ENCODE results near the gene HDAC10.

HDAC10 gene

GRCh38 chr22:50242406-50242949, 8.6 kb downstream of the HDAC10 start:
- Histone ChIP-seq H3K27me3 (ENCODE audit: insufficient read depth, low read length) (no peaks in the 10 kb centered on the region), H3K4me1 (ENCODE audit: insufficient read depth, low read length) (peaks cover 35% of the 10 kb centered on the region), H3K9me3 (ENCODE audit: low read length) (no peaks in the 10 kb centered on the region), H2AFZ (ENCODE audit: low read depth, low read length) (no peak overlapping the region), H3K4me3 (ENCODE audit: low read length) (peak overlapping the region; percentile 32), H3K36me3 (ENCODE audit: insufficient read depth, low read length) (peaks cover 26% of the 10 kb centered on the region)

GRCh38 chr22:50238755-50239154, 12.3 kb downstream of the HDAC10 start:
- H3K27me3 ChIP-seq (ENCODE audit: insufficient read depth, low read length) = no peaks in the 10 kb centered on the region
- H3K36me3 ChIP-seq (ENCODE audit: insufficient read depth, low read length) = peaks cover 10% of the 10 kb centered on the region
- peaks cover 21% of the 10 kb centered on the region for H3K4me1 ChIP-seq (ENCODE audit: insufficient read depth, low read length)
- no peak overlapping the region for H3K4me3 ChIP-seq (ENCODE audit: low read length)
- no peaks in the 10 kb centered on the region for H3K9me3 ChIP-seq (ENCODE audit: low read length)
- no peak overlapping the region for H2AFZ ChIP-seq (ENCODE audit: low read depth, low read length)

GRCh38 chr22:50236731-50237409, 14.2 kb downstream of the HDAC10 start:
- H3K4me1 ChIP-seq (ENCODE audit: insufficient read depth, low read length) = peaks cover 9% of the 10 kb centered on the region
- H3K27me3 ChIP-seq (ENCODE audit: insufficient read depth, low read length) = no peaks in the 10 kb centered on the region
- H3K36me3 ChIP-seq (ENCODE audit: insufficient read depth, low read length) = peaks cover 10% of the 10 kb centered on the region
- H2AFZ ChIP-seq (ENCODE audit: low read depth, low read length) = no peak overlapping the region
- H3K9me3 ChIP-seq (ENCODE audit: low read length) = no peaks in the 10 kb centered on the region
- H3K4me3 ChIP-seq (ENCODE audit: low read length) = no peak overlapping the region

- Histone ChIP-seq H3K4me1 (ENCODE audit: insufficient read depth, low read length) (peaks cover 3% of the 10 kb centered on the region), H2AFZ (ENCODE audit: low read depth, low read length) (no peak overlapping the region), H3K9me3 (ENCODE audit: low read length) (no peaks in the 10 kb centered on the region), H3K27me3 (ENCODE audit: insufficient read depth, low read length) (no peaks in the 10 kb centered on the region), H3K4me3 (ENCODE audit: low read length) (no peak overlapping the region), H3K36me3 (ENCODE audit: insufficient read depth, low read length) (peaks cover 10% of the 10 kb centered on the region)
Measured at GRCh38 chr22:50233223-50233622, 17.8 kb downstream of the HDAC10 start.

GRCh38 chr22:50232481-50233151, 18.4 kb downstream of the HDAC10 start:
- H3K4me3 ChIP-seq (ENCODE audit: low read length) = no peak overlapping the region
- H2AFZ ChIP-seq (ENCODE audit: low read depth, low read length) = no peak overlapping the region
- H3K27me3 ChIP-seq (ENCODE audit: insufficient read depth, low read length) = no peaks in the 10 kb centered on the region
- peaks cover 3% of the 10 kb centered on the region for H3K4me1 ChIP-seq (ENCODE audit: insufficient read depth, low read length)
- peaks cover 14% of the 10 kb centered on the region for H3K36me3 ChIP-seq (ENCODE audit: insufficient read depth, low read length)
- H3K9me3 ChIP-seq (ENCODE audit: low read length) = no peaks in the 10 kb centered on the region

- H2AFZ ChIP-seq (ENCODE audit: low read depth, low read length) = no peak overlapping the region
- H3K27me3 ChIP-seq (ENCODE audit: insufficient read depth, low read length) = no peaks in the 10 kb centered on the region
- H3K4me1 ChIP-seq (ENCODE audit: insufficient read depth, low read length) = no peaks in the 10 kb centered on the region
- H3K9me3 ChIP-seq (ENCODE audit: low read length) = no peaks in the 10 kb centered on the region
- no peak overlapping the region for H3K4me3 ChIP-seq (ENCODE audit: low read length)
- peaks cover 34% of the 10 kb centered on the region for H3K36me3 ChIP-seq (ENCODE audit: insufficient read depth, low read length)
Measured at GRCh38 chr22:50229370-50229769, 21.7 kb downstream of the HDAC10 start.

- Histone ChIP-seq H3K36me3 (ENCODE audit: insufficient read depth, low read length) (peaks cover 40% of the 10 kb centered on the region), H3K27me3 (ENCODE audit: insufficient read depth, low read length) (no peaks in the 10 kb centered on the region), H3K4me3 (ENCODE audit: low read length) (no peak overlapping the region), H2AFZ (ENCODE audit: low read depth, low read length) (no peak overlapping the region), H3K9me3 (ENCODE audit: low read length) (no peaks in the 10 kb centered on the region), H3K4me1 (ENCODE audit: insufficient read depth, low read length) (no peaks in the 10 kb centered on the region)
Measured at GRCh38 chr22:50228366-50228765, 22.7 kb downstream of the HDAC10 start.

GRCh38 chr22:50227579-50228215, 23.4 kb downstream of the HDAC10 start:
- Histone ChIP-seq H2AFZ (ENCODE audit: low read depth, low read length) (no peak overlapping the region), H3K4me3 (ENCODE audit: low read length) (no peak overlapping the region), H3K36me3 (ENCODE audit: insufficient read depth, low read length) (peaks cover 45% of the 10 kb centered on the region), H3K4me1 (ENCODE audit: insufficient read depth, low read length) (no peaks in the 10 kb centered on the region), H3K27me3 (ENCODE audit: insufficient read depth, low read length) (no peaks in the 10 kb centered on the region), H3K9me3 (ENCODE audit: low read length) (no peaks in the 10 kb centered on the region)

GRCh38 chr22:50226875-50227165, 24.2 kb downstream of the HDAC10 start:
- H3K4me3 ChIP-seq (ENCODE audit: low read length) = no peak overlapping the region
- no peaks in the 10 kb centered on the region for H3K27me3 ChIP-seq (ENCODE audit: insufficient read depth, low read length)
- no peaks in the 10 kb centered on the region for H3K4me1 ChIP-seq (ENCODE audit: insufficient read depth, low read length)
- H3K9me3 ChIP-seq (ENCODE audit: low read length) = no peaks in the 10 kb centered on the region
- peaks cover 53% of the 10 kb centered on the region for H3K36me3 ChIP-seq (ENCODE audit: insufficient read depth, low read length)
- H2AFZ ChIP-seq (ENCODE audit: low read depth, low read length) = no peak overlapping the region

GRCh38 chr22:50226063-50226874, 24.8 kb downstream of the HDAC10 start:
- H3K36me3 ChIP-seq (ENCODE audit: insufficient read depth, low read length) = peaks cover 59% of the 10 kb centered on the region
- H2AFZ ChIP-seq (ENCODE audit: low read depth, low read length) = no peak overlapping the region
- H3K4me1 ChIP-seq (ENCODE audit: insufficient read depth, low read length) = no peaks in the 10 kb centered on the region
- H3K9me3 ChIP-seq (ENCODE audit: low read length) = no peaks in the 10 kb centered on the region
- H3K4me3 ChIP-seq (ENCODE audit: low read length) = no peak overlapping the region
- H3K27me3 ChIP-seq (ENCODE audit: insufficient read depth, low read length) = no peaks in the 10 kb centered on the region

- peaks cover 67% of the 10 kb centered on the region for H3K36me3 ChIP-seq (ENCODE audit: insufficient read depth, low read length)
- no peak overlapping the region for H2AFZ ChIP-seq (ENCODE audit: low read depth, low read length)
Measured at GRCh38 chr22:50225200-50225969, 25.7 kb downstream of the HDAC10 start.

GRCh38 chr22:50224071-50224470, 27.0 kb downstream of the HDAC10 start:
- H3K4me3 ChIP-seq (ENCODE audit: low read length) = no peak overlapping the region
- no peaks in the 10 kb centered on the region for H3K27me3 ChIP-seq (ENCODE audit: insufficient read depth, low read length)
- H3K9me3 ChIP-seq (ENCODE audit: low read length) = no peaks in the 10 kb centered on the region
- no peaks in the 10 kb centered on the region for H3K4me1 ChIP-seq (ENCODE audit: insufficient read depth, low read length)
- peaks cover 70% of the 10 kb centered on the region for H3K36me3 ChIP-seq (ENCODE audit: insufficient read depth, low read length)
- H2AFZ ChIP-seq (ENCODE audit: low read depth, low read length) = no peak overlapping the region

More at GRCh38 chr22:50225200-50225969, 25.7 kb downstream of the HDAC10 start:
- Histone ChIP-seq H3K9me3 (ENCODE audit: low read length) (no peaks in the 10 kb centered on the region), H3K27me3 (ENCODE audit: insufficient read depth, low read length) (no peaks in the 10 kb centered on the region), H3K4me1 (ENCODE audit: insufficient read depth, low read length) (no peaks in the 10 kb centered on the region), H3K4me3 (ENCODE audit: low read length) (no peak overlapping the region)

All from neuron (in vitro differentiated cells).